ENCODE results near the gene C2CD3. TPM values are rescaled to one million over a fixed set of nuclear protein-coding genes. Genes with fewer than 3 reads are reported as not detected.

Gene C2CD3
- total and polyA plus RNA-seq, 8 donors: 22.8 to 34.5 (median 27.5) TPM

DNA sequence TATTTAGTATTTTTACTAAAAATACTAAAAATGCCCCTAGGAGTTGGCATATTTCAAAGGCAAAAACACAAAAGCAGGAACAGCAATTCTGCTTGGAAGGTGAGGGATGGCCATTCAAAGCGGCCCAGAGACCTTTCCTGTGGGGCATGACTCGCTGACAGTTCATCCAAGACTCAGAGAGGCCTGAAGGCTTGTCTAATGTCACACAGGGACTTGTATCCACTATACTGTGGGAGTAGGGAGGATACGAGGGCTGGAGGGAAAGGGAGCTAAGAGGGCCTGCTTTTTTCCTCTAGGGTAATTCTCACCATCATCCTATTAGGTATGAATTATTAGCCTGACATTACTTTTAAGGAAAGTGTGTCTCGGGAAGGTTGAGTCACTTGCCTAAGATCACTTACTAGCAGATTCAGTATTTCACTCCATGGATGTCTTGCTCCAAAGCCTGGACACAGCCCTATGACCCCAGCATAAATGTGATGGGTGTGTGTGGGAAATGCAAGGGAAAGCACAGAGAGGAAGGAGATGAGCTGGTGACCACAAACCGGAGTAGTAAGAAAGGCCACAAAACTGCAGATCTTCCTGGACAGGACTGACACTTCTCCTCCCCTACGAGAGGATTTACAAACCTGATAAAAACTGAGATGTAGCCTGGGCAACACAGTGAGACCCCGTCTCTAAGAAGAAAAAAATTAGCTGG is 145.2 kb downstream of the C2CD3 start:
- H3K36me3 ChIP-seq: peaks cover 0 to 4% of the 10 kb centered on the region in 2 donors
- peak overlapping the region in 1 of 2 donors; percentile 89 for H3K27ac ChIP-seq
- DNase-seq: no peak
- peaks cover 0 to 48% of the 10 kb centered on the region in 2 donors for H3K4me1 ChIP-seq
- no peaks in the 10 kb centered on the region for H3K27me3 ChIP-seq
- no peak for TF ChIP-seq CTCF (IDR thresholded peaks at IDR 0.05)
- no peaks in the 10 kb centered on the region for H3K9me3 ChIP-seq
- peak; percentile 32 for ATAC-seq
- intact Hi-C loops (cut with DNase I): no loop called here
- H3K4me3 ChIP-seq: no peak overlapping the region

DNA sequence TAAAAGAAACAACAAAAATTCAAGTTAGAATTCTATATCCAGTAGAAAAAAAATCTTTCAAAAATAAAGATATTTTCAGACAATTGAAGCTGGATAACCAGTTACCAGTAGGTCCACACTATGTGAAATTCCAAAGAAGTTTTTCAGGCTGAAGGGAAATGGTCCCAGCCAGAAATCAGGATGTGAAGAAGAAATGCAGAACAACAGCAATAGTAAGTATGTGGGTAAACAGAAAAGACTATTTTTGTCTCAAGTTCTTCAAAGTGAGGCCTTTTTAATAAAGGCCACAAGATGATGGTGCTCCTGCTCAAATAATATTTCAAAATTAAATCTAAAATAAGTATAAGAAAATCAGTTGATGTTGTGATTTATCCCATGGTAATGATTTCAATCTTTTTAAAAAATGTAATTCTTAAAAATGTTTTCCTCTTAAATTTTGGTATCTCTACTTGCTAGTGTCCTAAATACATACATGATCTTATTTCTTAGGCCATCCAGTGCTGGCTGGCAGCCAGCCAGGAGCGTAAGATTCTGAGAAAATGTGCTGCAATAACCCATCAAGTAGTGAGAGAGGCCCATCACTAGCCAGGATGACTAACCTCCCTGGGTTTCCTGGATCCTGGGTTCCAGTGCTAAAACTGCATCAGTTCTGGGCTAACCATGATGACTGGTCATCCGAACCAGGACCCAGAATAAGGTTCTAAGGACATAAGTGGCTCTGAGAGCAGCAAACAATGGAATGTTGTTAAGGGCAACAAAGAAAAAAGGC is 146.4 kb downstream of the C2CD3 start:
- Histone ChIP-seq H3K27me3 (no peaks in the 10 kb centered on the region), H3K4me1 (peaks cover 2 to 58% of the 10 kb centered on the region in 2 donors), H3K9me3 (no peaks in the 10 kb centered on the region), H3K36me3 (no peaks in the 10 kb centered on the region), H3K4me3 (no peak overlapping the region), H3K27ac (peak overlapping the region; percentile 35 to 89)
- no peak for TF ChIP-seq CTCF (IDR thresholded peaks at IDR 0.05)
- ATAC-seq: peak; percentile 21
- DNase-seq: peak in 3 of 4 donors; percentile 48 to 84 (median 51)
- intact Hi-C loops (cut with DNase I): no loop called here

- intact Hi-C loops (cut with DNase I): no loop called here
Measured at GRCh38 chr11:74023276-74023675, 147.5 kb downstream of the C2CD3 start.

GRCh38 chr11:74022546-74022945 is 148.3 kb downstream of the C2CD3 start:
- peak overlapping the region in 1 of 2 donors; percentile 89 for H3K27ac ChIP-seq
- H3K36me3 ChIP-seq: peaks cover 0 to 3% of the 10 kb centered on the region in 2 donors
- H3K9me3 ChIP-seq: no peaks in the 10 kb centered on the region
- DNase-seq (no peak), ATAC-seq (no peak)
- no peak for TF ChIP-seq CTCF (IDR thresholded peaks at IDR 0.05)
- intact Hi-C loops (cut with DNase I): no loop called here
- no peak overlapping the region for H3K4me3 ChIP-seq
- H3K4me1 ChIP-seq: peaks cover 11 to 76% of the 10 kb centered on the region in 2 donors
- no peaks in the 10 kb centered on the region for H3K27me3 ChIP-seq

More at GRCh38 chr11:74023276-74023675, 147.5 kb downstream of the C2CD3 start:
- Histone ChIP-seq H3K4me1 (peaks cover 11 to 68% of the 10 kb centered on the region in 2 donors), H3K4me3 (no peak overlapping the region), H3K36me3 (no peaks in the 10 kb centered on the region), H3K9me3 (no peaks in the 10 kb centered on the region), H3K27ac (peak overlapping the region in 1 of 2 donors; percentile 89), H3K27me3 (no peaks in the 10 kb centered on the region)
- no peak for DNase-seq
- TF ChIP-seq CTCF (IDR thresholded peaks at IDR 0.05): no peak
- ATAC-seq: no peak

GRCh38 chr11:74021998-74022397 is 148.8 kb downstream of the C2CD3 start:
- ATAC-seq: no peak
- Histone ChIP-seq H3K27me3 (no peaks in the 10 kb centered on the region), H3K4me3 (no peak overlapping the region), H3K9me3 (no peaks in the 10 kb centered on the region), H3K36me3 (peaks cover 0 to 7% of the 10 kb centered on the region in 2 donors), H3K27ac (peak overlapping the region in 1 of 2 donors; percentile 89), H3K4me1 (peaks cover 11 to 80% of the 10 kb centered on the region in 2 donors)
- TF ChIP-seq CTCF (IDR thresholded peaks at IDR 0.05): no peak
- intact Hi-C loops (cut with DNase I): no loop called here
- no peak for DNase-seq

Data from left lung (tissue), 10 donors.